DND-41 (cell line): Measurements from ENCODE around the gene RUNX1.

Source experiments
- ATAC-seq: fragments of 200-7000 bp; cut with Tn5 transposase; 3 replicates; pipeline ENCODE4 v1.9.1; 2021; ENCODE audit warnings: low read depth; ENCODE audit not compliant: insufficient read depth
- DNase-seq: peaks from one replicate; pipeline ENCODE4 v3.0.0-alpha.2; 2020
- H2AFZ ChIP-seq: 2 replicates; pipeline ENCODE4 v1.6.0; 2012; ENCODE audit warnings: low read depth, low read length
- H3K27ac ChIP-seq: 2 replicates; pipeline ENCODE4 v1.5.1; 2012; ENCODE audit warnings: low read length, inconsistent platforms
- H3K27me3 ChIP-seq: fragments of 200-600 bp; sonication (generic); 2 replicates; pipeline ENCODE4 v1.6.0; 2012; ENCODE audit warnings: low read length, mild to moderate bottlenecking, inconsistent platforms; ENCODE audit not compliant: insufficient read depth, poor library complexity
- H3K36me3 ChIP-seq: 2 replicates; pipeline ENCODE4 v1.5.1; 2012; ENCODE audit warnings: low read length, inconsistent platforms; ENCODE audit not compliant: insufficient read depth
- H3K4me1 ChIP-seq: 2 replicates; pipeline ENCODE4 v1.5.1; 2012; ENCODE audit warnings: mild to moderate bottlenecking, low read length; ENCODE audit not compliant: insufficient read depth
- H3K4me2 ChIP-seq: 2 replicates; pipeline ENCODE4 v1.6.0; 2012; ENCODE audit warnings: mild to moderate bottlenecking, moderate library complexity, low read length, inconsistent platforms; ENCODE audit not compliant: insufficient read depth
- H3K4me3 ChIP-seq, 2 experiments: fragments of 200-600 bp in 1 of 2; shearing (Covaris generic) in 1 of 2; 2 replicates each; pipeline ENCODE4 v1.5.1; 2012 to 2016; ENCODE audit warnings: inconsistent platforms in 2 of 2, low read length in 2 of 2, mild to moderate bottlenecking in 2 of 2, low read depth in 1 of 2, moderate library complexity in 1 of 2
- H3K79me2 ChIP-seq: 2 replicates; pipeline ENCODE4 v1.6.0; 2012; ENCODE audit warnings: low read length, inconsistent platforms; ENCODE audit not compliant: insufficient read depth
- H3K9ac ChIP-seq: 2 replicates; pipeline ENCODE4 v1.6.0; 2012; ENCODE audit warnings: low read depth, mild to moderate bottlenecking, inconsistent platforms, low read length, moderate library complexity
- H3K9me3 ChIP-seq: 2 replicates; pipeline ENCODE4 v1.5.1; 2012; ENCODE audit warnings: low read length, moderate library complexity, mild to moderate bottlenecking, inconsistent platforms; ENCODE audit not compliant: insufficient read depth, severe bottlenecking
- H4K20me1 ChIP-seq: 2 replicates; pipeline ENCODE4 v1.6.0; 2012; ENCODE audit warnings: low read length; ENCODE audit not compliant: insufficient read depth
- EZH2 ChIP-seq: IDR thresholded peaks from 3 replicates; pipeline ENCODE4 v1.6.1; 2012; ENCODE audit warnings: borderline replicate concordance, low read depth, mild to moderate bottlenecking, moderate library complexity, low read length, inconsistent platforms; ENCODE audit not compliant: severe bottlenecking
- TF ChIP-seq, protein P1 (sequence below): IDR thresholded peaks from 2 replicates; pipeline ENCODE4 v1.5.1; 2012; ENCODE audit warnings: borderline replicate concordance, low read length, moderate library complexity, mild to moderate bottlenecking; ENCODE audit not compliant: poor library complexity, severe bottlenecking; ENCODE audit errors: extremely low read depth

Gene RUNX1

DNA sequence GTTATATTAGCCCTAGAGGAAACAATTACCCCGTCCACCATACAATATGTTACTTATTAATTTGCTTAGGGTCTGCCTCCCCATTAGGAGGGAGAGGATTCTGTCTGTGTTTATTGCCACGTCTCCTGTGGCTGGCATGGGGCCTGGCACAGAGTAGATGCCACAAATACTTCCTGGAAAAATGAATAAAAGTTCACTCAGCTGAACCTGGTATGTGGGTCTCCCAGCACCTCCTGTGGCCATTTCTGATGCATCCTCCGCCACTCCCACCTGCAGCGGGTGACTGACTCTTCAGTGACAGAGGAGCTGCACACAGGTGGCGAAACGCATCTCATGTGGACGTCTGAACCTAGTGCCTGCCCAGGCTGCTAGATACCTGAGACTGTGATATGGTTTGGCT is 267.6 kb downstream of the RUNX1 start:
- Histone ChIP-seq H3K4me1 (no peaks in the 10 kb centered on the region), H2AFZ (no peak overlapping the region), H3K9me3 (no peaks in the 10 kb centered on the region), H3K36me3 (no peaks in the 10 kb centered on the region), H3K79me2 (no peaks in the 10 kb centered on the region), H4K20me1 (no peaks in the 10 kb centered on the region), H3K4me2 (no peak overlapping the region), H3K27ac (no peak overlapping the region), H3K27me3 (no peaks in the 10 kb centered on the region), H3K9ac (no peak overlapping the region), H3K4me3 (no peak overlapping the region)
- TF ChIP-seq, protein P1, sequence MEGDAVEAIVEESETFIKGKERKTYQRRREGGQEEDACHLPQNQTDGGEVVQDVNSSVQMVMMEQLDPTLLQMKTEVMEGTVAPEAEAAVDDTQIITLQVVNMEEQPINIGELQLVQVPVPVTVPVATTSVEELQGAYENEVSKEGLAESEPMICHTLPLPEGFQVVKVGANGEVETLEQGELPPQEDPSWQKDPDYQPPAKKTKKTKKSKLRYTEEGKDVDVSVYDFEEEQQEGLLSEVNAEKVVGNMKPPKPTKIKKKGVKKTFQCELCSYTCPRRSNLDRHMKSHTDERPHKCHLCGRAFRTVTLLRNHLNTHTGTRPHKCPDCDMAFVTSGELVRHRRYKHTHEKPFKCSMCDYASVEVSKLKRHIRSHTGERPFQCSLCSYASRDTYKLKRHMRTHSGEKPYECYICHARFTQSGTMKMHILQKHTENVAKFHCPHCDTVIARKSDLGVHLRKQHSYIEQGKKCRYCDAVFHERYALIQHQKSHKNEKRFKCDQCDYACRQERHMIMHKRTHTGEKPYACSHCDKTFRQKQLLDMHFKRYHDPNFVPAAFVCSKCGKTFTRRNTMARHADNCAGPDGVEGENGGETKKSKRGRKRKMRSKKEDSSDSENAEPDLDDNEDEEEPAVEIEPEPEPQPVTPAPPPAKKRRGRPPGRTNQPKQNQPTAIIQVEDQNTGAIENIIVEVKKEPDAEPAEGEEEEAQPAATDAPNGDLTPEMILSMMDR: no peak
- TF ChIP-seq EZH2: no peak
- DNase-seq: no peak
- ATAC-seq: no peak

DNA sequence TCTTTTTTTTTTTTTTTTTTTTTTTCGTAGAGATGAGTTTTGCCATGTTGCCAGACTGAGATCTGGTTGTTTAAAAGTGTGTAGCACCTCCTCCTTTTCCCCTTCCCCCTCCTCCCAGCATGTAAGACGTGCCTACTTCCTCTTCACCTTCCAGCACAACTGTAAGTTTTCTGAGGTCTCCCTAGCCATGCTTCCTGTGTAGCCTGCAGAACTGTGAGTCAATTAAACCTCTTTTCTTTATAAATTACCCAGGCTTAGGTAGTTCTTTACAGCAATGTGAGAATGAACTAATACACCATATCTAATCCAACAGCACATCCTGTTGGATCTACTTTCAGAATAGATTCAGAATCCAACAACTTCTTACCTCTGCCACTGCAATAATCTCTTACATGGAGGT is 269.2 kb downstream of the RUNX1 start:
- Histone ChIP-seq H3K79me2 (no peaks in the 10 kb centered on the region), H3K4me3 (no peak overlapping the region), H3K27me3 (no peaks in the 10 kb centered on the region), H3K9me3 (no peaks in the 10 kb centered on the region), H3K9ac (no peak overlapping the region), H2AFZ (no peak overlapping the region), H3K4me1 (no peaks in the 10 kb centered on the region), H3K36me3 (no peaks in the 10 kb centered on the region), H4K20me1 (no peaks in the 10 kb centered on the region), H3K27ac (no peak overlapping the region), H3K4me2 (no peak overlapping the region)
- no peak for TF ChIP-seq EZH2
- TF ChIP-seq, protein P1: no peak
- DNase-seq: no peak
- ATAC-seq: peak; percentile 44; the same call in 1 of the 3 replicates

DNA sequence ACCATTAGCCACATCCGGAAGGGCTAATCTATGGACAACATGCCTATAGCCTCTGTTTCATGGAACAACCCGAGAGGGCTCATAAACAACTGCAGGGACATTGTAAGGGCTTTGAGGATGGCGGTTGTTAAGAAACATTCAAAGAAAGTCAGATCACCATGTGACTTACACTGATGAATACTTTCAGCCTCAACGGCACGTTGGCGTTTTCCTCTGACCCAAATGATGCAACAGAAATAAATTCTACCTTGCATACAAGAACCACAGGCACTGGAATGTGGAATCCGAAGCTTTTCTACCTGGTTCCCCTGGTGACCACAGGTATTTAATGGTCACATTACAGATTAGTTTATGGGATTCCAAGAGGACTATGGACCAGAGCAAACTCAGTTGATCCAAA is 273.3 kb downstream of the RUNX1 start:
- TF ChIP-seq, protein P1: no peak
- no peak for TF ChIP-seq EZH2
- no peak overlapping the region for H3K4me2 ChIP-seq
- H3K27me3 ChIP-seq: no peaks in the 10 kb centered on the region
- H2AFZ ChIP-seq: no peak overlapping the region
- ATAC-seq (no peak), DNase-seq (no peak)
- H3K9ac ChIP-seq: no peak overlapping the region
- H3K36me3 ChIP-seq: no peaks in the 10 kb centered on the region
- no peaks in the 10 kb centered on the region for H3K9me3 ChIP-seq
- no peaks in the 10 kb centered on the region for H3K79me2 ChIP-seq
- H3K4me1 ChIP-seq: no peaks in the 10 kb centered on the region
- no peaks in the 10 kb centered on the region for H4K20me1 ChIP-seq
- no peak overlapping the region for H3K27ac ChIP-seq
- no peak overlapping the region for H3K4me3 ChIP-seq

DNA sequence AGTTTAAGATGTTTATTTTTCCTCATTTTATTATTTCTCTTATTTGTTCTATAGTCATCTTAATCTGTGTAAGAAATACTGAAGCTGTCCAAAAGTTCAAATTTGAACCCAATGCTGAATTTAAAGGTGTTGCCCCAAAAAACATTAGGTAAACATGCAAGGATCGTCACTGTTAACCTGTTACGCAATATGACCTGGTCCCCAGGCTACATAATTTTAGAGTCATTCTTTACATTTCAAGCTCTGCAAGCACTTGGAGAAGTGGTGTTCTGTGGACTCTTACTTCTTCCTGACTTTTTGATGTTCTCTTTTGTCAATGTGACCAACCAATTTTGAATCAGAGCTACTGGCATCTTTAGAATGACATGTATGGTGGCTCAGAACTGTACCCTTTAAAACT is 274.4 kb downstream of the RUNX1 start:
- H3K9ac ChIP-seq: no peak overlapping the region
- DNase-seq (no peak), ATAC-seq (no peak)
- H3K9me3 ChIP-seq: no peaks in the 10 kb centered on the region
- no peaks in the 10 kb centered on the region for H4K20me1 ChIP-seq
- TF ChIP-seq EZH2: no peak
- TF ChIP-seq, protein P1: no peak
- H3K27ac ChIP-seq: no peak overlapping the region
- no peaks in the 10 kb centered on the region for H3K4me1 ChIP-seq
- H3K27me3 ChIP-seq: no peaks in the 10 kb centered on the region
- no peaks in the 10 kb centered on the region for H3K36me3 ChIP-seq
- H2AFZ ChIP-seq: no peak overlapping the region
- no peak overlapping the region for H3K4me3 ChIP-seq
- no peaks in the 10 kb centered on the region for H3K79me2 ChIP-seq
- H3K4me2 ChIP-seq: no peak overlapping the region
